GM18502 (cell line): ENCODE data around the gene AMBP.

Experiments used
- ATAC-seq: cut with Tn5 transposase; IDR thresholded peaks from one replicate; pipeline ENCODE4 v1.9.1; 2021; ENCODE audit warnings: mild to moderate bottlenecking; ENCODE audit not compliant: unreplicated experiment, poor library complexity

Gene AMBP

GRCh38 chr9:114114364-114114763 is 36.3 kb upstream of the AMBP start:
- no peak for ATAC-seq

- ATAC-seq = no peak
Measured at GRCh38 chr9:114112778-114113584, 34.9 kb upstream of the AMBP start.

GRCh38 chr9:114112325-114112724 is 34.2 kb upstream of the AMBP start:
- ATAC-seq = no peak

- no peak for ATAC-seq
Measured at GRCh38 chr9:114110180-114110579, 32.1 kb upstream of the AMBP start.

GRCh38 chr9:114109124-114109523 is 31.0 kb upstream of the AMBP start:
- no peak for ATAC-seq

GRCh38 chr9:114108016-114108833 is 30.1 kb upstream of the AMBP start:
- no peak for ATAC-seq

- ATAC-seq = no peak
Measured at GRCh38 chr9:114107286-114108001, 29.3 kb upstream of the AMBP start.

GRCh38 chr9:114105236-114105635 is 27.1 kb upstream of the AMBP start:
- no peak for ATAC-seq

- ATAC-seq = no peak
Measured at GRCh38 chr9:114102484-114102883, 24.4 kb upstream of the AMBP start.

GRCh38 chr9:114100536-114100935 is 22.4 kb upstream of the AMBP start:
- no peak for ATAC-seq

- no peak for ATAC-seq
Measured at GRCh38 chr9:114099669-114100270, 21.7 kb upstream of the AMBP start.

GRCh38 chr9:114098936-114099668 is 21.0 kb upstream of the AMBP start, which contains the start of gene KIF12:
Gene KIF12 (minus strand): TSS chr9:114099292. CDS start chr9:114099276, 16 bp downstream.
- ATAC-seq = no peak

- ATAC-seq = no peak
Measured at GRCh38 chr9:114098021-114098935, 20.2 kb upstream of the AMBP start.

GRCh38 chr9:114097613-114098020 is 19.5 kb upstream of the AMBP start:
- ATAC-seq = no peak

GRCh38 chr9:114096866-114097612 is 18.9 kb upstream of the AMBP start:
- ATAC-seq = no peak

- ATAC-seq = no peak
Measured at GRCh38 chr9:114096041-114096511, 18.0 kb upstream of the AMBP start.

- no peak for ATAC-seq
Measured at GRCh38 chr9:114094971-114095370, 16.9 kb upstream of the AMBP start.
